ENCODE measurements around the gene CELSR3. TPM values are rescaled to one million over a fixed set of nuclear protein-coding genes. Genes with fewer than 3 reads are reported as not detected.

CELSR3 gene
- total RNA-seq, 1 experiment from 2014 or later, result 17.6 TPM

- Mint-ChIP-seq H3K27me3 (ENCODE audit: insufficient read depth, unreplicated experiment) (no peaks in the 10 kb centered on the region), H3K4me1 (ENCODE audit: insufficient read depth, unreplicated experiment) (peaks cover 36% of the 10 kb centered on the region), H3K4me3 (ENCODE audit: unreplicated experiment) (no peak overlapping the region), H3K27ac (ENCODE audit: low read depth, unreplicated experiment) (peak overlapping the region; percentile 13), H3K9me3 (ENCODE audit: unreplicated experiment) (no peaks in the 10 kb centered on the region), H3K36me3 (ENCODE audit: insufficient read depth, unreplicated experiment) (peaks cover 63% of the 10 kb centered on the region)
- no peak for TF ChIP-seq CTCF (IDR thresholded peaks at IDR 0.05; ENCODE audit: unreplicated experiment)
- ChIA-PET CTCF (interaction anchor here (0.6 to 0.7 kb wide), 2 partner anchors 58 to 1108 kb away, joined by 3 to 4 read pairs; no protein-coding TSS in a partner anchor), POLR2A (interaction anchor here (0.7 to 1.0 kb wide), 2 partner anchors 12 to 58 kb away, joined by 3 read pairs; no protein-coding TSS in a partner anchor)
- BruUV-seq (replicated peaks), result no TSS peak
- no peak for DNase-seq (ENCODE audit: unreplicated experiment)
- intact Hi-C loops (cut with micrococcal nuclease), result loop anchor here (10.0 kb wide), 1 partner anchor 127 kb away; the partner anchor contains the start of gene PFKFB4
These were observed 19.4 kb upstream of the CELSR3 start for GRCh38 chr3:48681974-48682610.

GRCh38 chr3:48681541-48681880 is 18.8 kb upstream of the CELSR3 start:
- POLR2A ChIA-PET, result interaction anchor here (0.7 to 1.0 kb wide), 2 partner anchors 11 to 59 kb away, joined by 3 read pairs; no protein-coding TSS in a partner anchor
- Mint-ChIP-seq H3K27ac (ENCODE audit: low read depth, unreplicated experiment) (peak overlapping the region; percentile 13), H3K4me1 (ENCODE audit: insufficient read depth, unreplicated experiment) (peaks cover 33% of the 10 kb centered on the region), H3K36me3 (ENCODE audit: insufficient read depth, unreplicated experiment) (peaks cover 61% of the 10 kb centered on the region), H3K4me3 (ENCODE audit: unreplicated experiment) (no peak overlapping the region), H3K9me3 (ENCODE audit: unreplicated experiment) (no peaks in the 10 kb centered on the region), H3K27me3 (ENCODE audit: insufficient read depth, unreplicated experiment) (no peaks in the 10 kb centered on the region)
- no peak for DNase-seq (ENCODE audit: unreplicated experiment)
- no peak for TF ChIP-seq CTCF (IDR thresholded peaks at IDR 0.05; ENCODE audit: unreplicated experiment)
- intact Hi-C loops (cut with micrococcal nuclease), result loop anchor here (10.0 kb wide), 1 partner anchor 127 kb away; the partner anchor contains the start of gene PFKFB4
- BruUV-seq (replicated peaks), result no TSS peak
- CTCF ChIA-PET, result interaction anchor here (0.5 to 1.3 kb wide), 5 partner anchors 40 to 1109 kb away, joined by 3 to 5 read pairs (median 4); partner anchors contain the start of gene SLC26A6

GRCh38 chr3:48680811-48681540 is 18.3 kb upstream of the CELSR3 start:
- CTCF ChIA-PET, result interaction anchor here (0.5 to 1.3 kb wide), 4 partner anchors 40 to 251 kb away, joined by 3 to 5 read pairs (median 4); partner anchors contain the start of gene SLC26A6
- no TSS peak for BruUV-seq (replicated peaks)
- intact Hi-C loops (cut with micrococcal nuclease), result loop anchor here (10.0 kb wide), 1 partner anchor 126 kb away; the partner anchor contains the start of gene PFKFB4

More at GRCh38 chr3:48680811-48681540, 18.3 kb upstream of the CELSR3 start:
- POLR2A ChIA-PET, result interaction anchor here (0.7 kb wide), 1 partner anchor 11 kb away, joined by 3 read pairs; no protein-coding TSS in a partner anchor
- Mint-ChIP-seq H3K9me3 (ENCODE audit: unreplicated experiment) (no peaks in the 10 kb centered on the region), H3K4me1 (ENCODE audit: insufficient read depth, unreplicated experiment) (peaks cover 28% of the 10 kb centered on the region), H3K4me3 (ENCODE audit: unreplicated experiment) (no peak overlapping the region), H3K27me3 (ENCODE audit: insufficient read depth, unreplicated experiment) (no peaks in the 10 kb centered on the region), H3K36me3 (ENCODE audit: insufficient read depth, unreplicated experiment) (peaks cover 58% of the 10 kb centered on the region), H3K27ac (ENCODE audit: low read depth, unreplicated experiment) (peak overlapping the region; percentile 73)
- no peak for DNase-seq (ENCODE audit: unreplicated experiment)
- TF ChIP-seq CTCF (IDR thresholded peaks at IDR 0.05; ENCODE audit: unreplicated experiment), result no peak

Data from MCF 10A (cell line).